H1 (cell line): Measurements from ENCODE around the gene TBC1D12. TPM values are rescaled to one million over a fixed set of nuclear protein-coding genes. Genes with fewer than 3 reads are reported as not detected.

Experiments
- CTCF ChIA-PET: fragments of 300-600 bp; sonication (Branson Sonifier 250); formaldehyde crosslinking; loops from one replicate; lab custom pipeline; 2021; ENCODE audit not compliant: partially characterized antibody; lab: Charles Lee
- POLR2A ChIA-PET: fragments of 300-600 bp; sonication (Branson Sonifier 250); formaldehyde crosslinking; loops from one replicate; lab custom pipeline; 2021; ENCODE audit warnings: inconsistent platforms; ENCODE audit not compliant: partially characterized antibody; lab: Charles Lee
- DNase-seq, 2 experiments: peaks; one replicate each; pipeline versions ENCODE4 v3.0.0 to v3.0.0-alpha.2; 2010 to 2022; ENCODE audit warnings: low spot score in 2 of 2, low read depth in 1 of 2, mixed read lengths in 1 of 2
- FAIRE-seq: peaks from 2 replicates; lab custom pipeline; 2011; peaks lifted over from hg19 to GRCh38; lab: Jason Lieb, UNC
- H2AFZ ChIP-seq: 2 replicates; pipeline ENCODE4 v1.8.1; 2012; ENCODE audit warnings: low read length, inconsistent platforms
- H2AK5ac ChIP-seq: 2 replicates; pipeline ENCODE4 v1.6.1; 2013; ENCODE audit warnings: low read depth, low read length
- H2BK120ac ChIP-seq: replicated peaks from 2 replicates; pipeline ENCODE3; 2013; ENCODE audit warnings: low read depth, low read length, inconsistent platforms
- H2BK12ac ChIP-seq: 2 replicates; pipeline ENCODE4 v1.6.1; 2013; ENCODE audit warnings: low read depth, low read length
- H2BK15ac ChIP-seq: 2 replicates; pipeline ENCODE4 v1.6.1; 2013; ENCODE audit warnings: low read length
- H2BK20ac ChIP-seq: 2 replicates; pipeline ENCODE4 v1.6.1; 2013; ENCODE audit warnings: low read length
- H2BK5ac ChIP-seq: 2 replicates; pipeline ENCODE4 v1.6.1; 2013; ENCODE audit warnings: low read depth, low read length
- H3K14ac ChIP-seq: 2 replicates; pipeline ENCODE4 v1.6.1; 2013; ENCODE audit warnings: inconsistent platforms; ENCODE audit not compliant: insufficient read length
- H3K18ac ChIP-seq: 2 replicates; pipeline ENCODE4 v1.6.1; 2013; ENCODE audit warnings: low read length; ENCODE audit errors: extremely low read depth
- H3K23ac ChIP-seq: 2 replicates; pipeline ENCODE4 v1.6.1; 2013; ENCODE audit warnings: inconsistent platforms; ENCODE audit not compliant: insufficient read length
- H3K23me2 ChIP-seq: 2 replicates; pipeline ENCODE4 v1.6.1; 2013; ENCODE audit warnings: low read depth, low read length
- H3K27ac ChIP-seq: 2 replicates; pipeline ENCODE4 v1.6.1; 2011; ENCODE audit warnings: low read depth, low read length, inconsistent platforms
- H3K27me3 ChIP-seq, 4 experiments: replicated peaks in 1 of 4; 1 replicate in 1 of 4; 2 replicates in 3 of 4; pipeline versions ENCODE4 v1.6.1 to v1.8.1; 2011 to 2013; ENCODE audit warnings: low read length in 3 of 4, mild to moderate bottlenecking in 3 of 4, inconsistent platforms in 2 of 4, mixed read lengths in 2 of 4, moderate library complexity in 1 of 4; ENCODE audit not compliant: control insufficient read depth in 3 of 4, insufficient read depth in 3 of 4; ENCODE audit errors: extremely low read depth in 1 of 4
- H3K36me3 ChIP-seq, 4 experiments: 2 replicates each; pipeline versions ENCODE4 v1.6.1 to v1.8.1; 2011 to 2013; ENCODE audit warnings: mild to moderate bottlenecking in 4 of 4, low read length in 3 of 4, moderate library complexity in 2 of 4, control low read depth in 1 of 4, inconsistent platforms in 1 of 4; ENCODE audit not compliant: insufficient read depth in 4 of 4, control insufficient read depth in 2 of 4
- H3K4ac ChIP-seq: replicated peaks from 2 replicates; pipeline ENCODE3; 2013; ENCODE audit warnings: low read length, low read depth, mixed read lengths, inconsistent platforms; ENCODE audit not compliant: insufficient read length
- H3K4me1 ChIP-seq, 4 experiments: replicated peaks in 1 of 4; 1 replicate in 1 of 4; 2 replicates in 3 of 4; pipeline versions ENCODE4 v1.6.1 to v1.8.1; 2011 to 2013; ENCODE audit warnings: low read length in 3 of 4, inconsistent platforms in 2 of 4, mixed read lengths in 1 of 4; ENCODE audit not compliant: insufficient read depth in 4 of 4, control insufficient read depth in 3 of 4
- H3K4me2 ChIP-seq, 2 experiments: 2 replicates each; pipeline versions ENCODE4 v1.6.1 to v1.8.1; 2011 to 2013; ENCODE audit warnings: low read depth in 2 of 2, low read length in 2 of 2, control low read depth in 1 of 2, inconsistent platforms in 1 of 2, mild to moderate bottlenecking in 1 of 2; ENCODE audit not compliant: insufficient read depth in 1 of 2
- H3K4me3 ChIP-seq, 4 experiments: fragments of 200-600, 300-600 bp in 1 of 4; sonication (generic), shearing (Covaris generic), sonication (Bioruptor Twin) in 1 of 4; 2 replicates each; pipeline versions ENCODE4 v1.5.1 to v1.8.1; 2011 to 2016; ENCODE audit warnings: low read length in 4 of 4, low read depth in 3 of 4, control low read depth in 2 of 4, inconsistent platforms in 2 of 4, mild to moderate bottlenecking in 2 of 4, mixed read lengths in 1 of 4, moderate library complexity in 1 of 4; ENCODE audit not compliant: insufficient read depth in 2 of 4; ENCODE audit errors: extremely low read depth in 1 of 4
- H3K56ac ChIP-seq: replicated peaks from 2 replicates; pipeline ENCODE3; 2013; ENCODE audit warnings: low read depth, mild to moderate bottlenecking, mixed read lengths, low read length, inconsistent platforms; ENCODE audit not compliant: insufficient read length
- H3K79me1 ChIP-seq: 2 replicates; pipeline ENCODE4 v1.6.1; 2013; ENCODE audit warnings: low read depth, low read length, control low read depth
- H3K79me2 ChIP-seq, 2 experiments: 2 replicates each; pipeline versions ENCODE4 v1.6.1 to v1.8.1; 2012 to 2013; ENCODE audit warnings: low read length in 2 of 2, mild to moderate bottlenecking in 2 of 2, inconsistent platforms in 1 of 2; ENCODE audit not compliant: insufficient read depth in 2 of 2, control insufficient read depth in 1 of 2
- H3K9ac ChIP-seq, 4 experiments: replicated peaks in 1 of 4; 1 replicate in 1 of 4; 2 replicates in 3 of 4; pipeline versions ENCODE4 v1.6.1 to v1.8.1; 2011 to 2013; ENCODE audit warnings: low read depth in 3 of 4, low read length in 3 of 4, control low read depth in 2 of 4, mild to moderate bottlenecking in 2 of 4, moderate library complexity in 2 of 4, inconsistent platforms in 1 of 4; ENCODE audit errors: extremely low read depth in 1 of 4
- H3K9me3 ChIP-seq, 2 experiments: 2 replicates each; pipeline versions ENCODE4 v1.6.1 to v1.8.1; 2012 to 2013; ENCODE audit warnings: mild to moderate bottlenecking in 2 of 2, moderate library complexity in 2 of 2, control low read depth in 1 of 2, inconsistent platforms in 1 of 2, low read depth in 1 of 2, low read length in 1 of 2, mixed read lengths in 1 of 2; ENCODE audit not compliant: insufficient read depth in 2 of 2
- H4K20me1 ChIP-seq, 2 experiments: replicated peaks in 1 of 2; 2 replicates each; pipeline versions ENCODE3 to v1.8.1; 2011 to 2013; ENCODE audit warnings: inconsistent platforms in 2 of 2, low read length in 2 of 2, mild to moderate bottlenecking in 1 of 2; ENCODE audit not compliant: insufficient read depth in 2 of 2, control insufficient read depth in 1 of 2
- H4K5ac ChIP-seq: 2 replicates; pipeline ENCODE4 v1.6.1; 2013; ENCODE audit warnings: low read length, low read depth, mixed read lengths, inconsistent platforms; ENCODE audit not compliant: insufficient read length
- H4K8ac ChIP-seq: 2 replicates; pipeline ENCODE4 v1.8.0; 2013; ENCODE audit warnings: mild to moderate bottlenecking, moderate library complexity, low read length, inconsistent platforms; ENCODE audit not compliant: insufficient read depth; ENCODE audit errors: extremely low read depth
- H4K91ac ChIP-seq: replicated peaks from 2 replicates; pipeline ENCODE3; 2013; ENCODE audit warnings: low read length, mixed read lengths, inconsistent platforms; ENCODE audit not compliant: insufficient read length
- CBX8 ChIP-seq: fragments of 300-800, 300-1000 bp; sonication (generic); IDR thresholded peaks from 2 replicates; pipeline ENCODE4 v1.7.1; 2016; ENCODE audit warnings: low read depth, low read length, borderline replicate concordance
- EZH2 ChIP-seq: fragments of 200-600 bp; sonication (generic); IDR thresholded peaks from 2 replicates; pipeline ENCODE4 v1.7.1; 2012; ENCODE audit warnings: low read depth, mild to moderate bottlenecking, moderate library complexity, low read length, inconsistent platforms; ENCODE audit not compliant: severe bottlenecking
- GTF2F1 ChIP-seq: IDR thresholded peaks from 2 replicates; pipeline ENCODE4 v1.6.1; 2012; ENCODE audit warnings: low read depth, low read length, improper control_type of control experiment, borderline replicate concordance
- NANOG ChIP-seq: IDR thresholded peaks from 2 replicates; pipeline ENCODE4 v1.6.1; 2011; ENCODE audit warnings: low read length, low read depth, mild to moderate bottlenecking, inconsistent platforms; ENCODE audit not compliant: insufficient read depth, poor library complexity, severe bottlenecking
- RFX5 ChIP-seq: IDR thresholded peaks from 2 replicates; pipeline ENCODE4 v1.6.1; 2011; ENCODE audit warnings: low read depth, low read length, improper control_type of control experiment, borderline replicate concordance
- SAP30 ChIP-seq: fragments of 300-600 bp; sonication (generic); IDR thresholded peaks from 2 replicates; pipeline ENCODE4 v1.7.1; 2012; ENCODE audit warnings: low read length, moderate library complexity, mild to moderate bottlenecking, inconsistent platforms; ENCODE audit not compliant: insufficient read depth, insufficient replicate concordance
- SIN3A ChIP-seq, 2 experiments: IDR thresholded peaks in 1 of 2; conservative IDR thresholded peaks in 1 of 2; 2 replicates each; pipeline ENCODE4 v1.6.1; 2011 to 2012; ENCODE audit warnings: low read length in 2 of 2, improper control_type of control experiment in 1 of 2, low read depth in 1 of 2, mild to moderate bottlenecking in 1 of 2
- SIX5 ChIP-seq: IDR thresholded peaks from 2 replicates; pipeline ENCODE4 v1.6.1; 2011; ENCODE audit warnings: mild to moderate bottlenecking, low read depth, low read length
- SP4 ChIP-seq: IDR thresholded peaks from 2 replicates; pipeline ENCODE4 v1.6.1; 2012; ENCODE audit warnings: low read length, inconsistent platforms
- SUZ12 ChIP-seq: fragments of 200-600 bp; sonication (generic); IDR thresholded peaks from 2 replicates; pipeline ENCODE4 v1.6.1; 2012; ENCODE audit warnings: mild to moderate bottlenecking, inconsistent platforms, low read length, moderate library complexity, mixed read lengths
- TCF12 ChIP-seq: IDR thresholded peaks from 2 replicates; pipeline ENCODE4 v1.6.1; 2011; ENCODE audit warnings: low read depth, mild to moderate bottlenecking, low read length
- WGBS, 2 experiments: shearing (Covaris generic) in 1 of 2; methylation state at CpG; one replicate each; pipeline versions ENCODE4 v1.1.6 to v1.1.7; 2013 to 2015; ENCODE audit warnings: low lambda C conversion rate in 2 of 2, mixed read lengths in 2 of 2, inconsistent platforms in 1 of 2, low coverage in 1 of 2, missing lambda C conversion rate in 1 of 2; ENCODE audit not compliant: insufficient replicate concordance in 2 of 2, insufficient coverage in 1 of 2, insufficient read length in 1 of 2; ENCODE audit errors: extremely low coverage in 1 of 2, missing lambda C conversion rate in 1 of 2; 5-methylcytosine and 5-hydroxymethylcytosine counted together
- polyA plus RNA-seq, 7 experiments: library from polyadenylated mRNA; depleted of rRNA in 3 of 7; stranded (reverse) in 5 of 7; unstranded in 2 of 7; fragments of >200 nt in 5 of 7; fragments of 200-250 nt in 2 of 7; gene quantifications; 1 replicate in 5 of 7; 2 replicates in 1 of 7; 4 replicates in 1 of 7; pipeline versions ENCODE4 v1.2.1 to v1.2.3, GENCODE V29; 2011 to 2013; ENCODE audit warnings: missing spikeins in 2 of 7, mixed read lengths in 2 of 7
- total RNA-seq: library from RNA; stranded (reverse); fragmentation: NEBNext Ultra II Directional; extraction: Animal tissue kit (Norgen Biotek cat#: 25700); gene quantifications from 2 replicates; pipeline ENCODE4 v1.2.1, GENCODE V29; 2021

Gene TBC1D12
- total and polyA plus RNA-seq, 2 of the 8 experiments (the other 6 are each of a cell fraction or from before 2014, with no cell fraction given) = 1.1 to 3.2 TPM

GRCh38 chr10:94428766-94429707 is 26.7 kb downstream of the TBC1D12 start:
- H4K20me1 ChIP-seq = no peaks in the 10 kb centered on the region
- H4K8ac ChIP-seq = no peak overlapping the region
- no peaks in the 10 kb centered on the region for H3K27me3 ChIP-seq
- no peak overlapping the region for H4K5ac ChIP-seq
- FAIRE-seq = no peak
- no peak overlapping the region for H3K4me3 ChIP-seq
- no peaks in the 10 kb centered on the region for H3K79me2 ChIP-seq
- H3K27ac ChIP-seq = no peak overlapping the region
- H4K91ac ChIP-seq = no peak overlapping the region
- H3K14ac ChIP-seq = no peak overlapping the region
- no peak overlapping the region for H3K9ac ChIP-seq
- H2BK5ac ChIP-seq = no peak overlapping the region
- no peak overlapping the region for H3K18ac ChIP-seq
- no peaks in the 10 kb centered on the region for H3K79me1 ChIP-seq
- 82% methylated on average over 8 of the region's 8 CpGs; no CpG with 5 or more reads in 1 of the 2 experiments for WGBS, 2 experiments
- ChIA-PET CTCF (interaction anchor here (1.1 kb wide), 1 partner anchor 345 kb away, joined by 4 read pairs; no protein-coding TSS in a partner anchor), POLR2A (no interaction called here)
- no peaks in the 10 kb centered on the region; a peak in 1 of 8 replicates for H3K36me3 ChIP-seq
- no peak overlapping the region for H2AK5ac ChIP-seq
- no peak overlapping the region for H2AFZ ChIP-seq
- H2BK20ac ChIP-seq = no peak overlapping the region
- no peak overlapping the region for H3K4me2 ChIP-seq
- H3K56ac ChIP-seq = no peak overlapping the region
- H3K23me2 ChIP-seq = no peaks in the 10 kb centered on the region
- H3K23ac ChIP-seq = no peak overlapping the region
- H3K4ac ChIP-seq = no peak overlapping the region
- no peak overlapping the region for H2BK12ac ChIP-seq
- DNase-seq = no peak
- H3K9me3 ChIP-seq = peaks cover 6 to 7% of the 10 kb centered on the region in 2 experiments; a peak in 1 of 4 replicates
- no peak overlapping the region for H2BK15ac ChIP-seq
- no peak overlapping the region for H2BK120ac ChIP-seq
- H3K4me1 ChIP-seq = no peaks in the 10 kb centered on the region
- TF ChIP-seq NANOG (no peak), SIX5 (no peak), CBX8 (no peak), EZH2 (no peak), SIN3A (conservative IDR thresholded peaks at IDR 0.05 in 1 of 2, IDR thresholded peaks at IDR 0.05 in 1 of 2; ENCODE audit: low read depth in 1 of 2, low read length in 2 of 2) (no peak), SAP30 (no peak), SP4 (no peak), RFX5 (no peak), GTF2F1 (no peak), TCF12 (no peak), SUZ12 (no peak)
